NCI-H69 (cell line): ENCODE data around the gene THOC2.
A peak's percentile ranks its signal among the peaks of the same experiment; 100 is the strongest.
"Not testable (repeated sequence)": the region's sequence is repeated elsewhere in the genome, so short reads cannot be mapped to it uniquely, and the experiment has no call there.

Source experiments
- DNase-seq: peaks from one replicate; lab custom pipeline; 2025; lab: John Stamatoyannopoulos, UW

The THOC2 gene

GRCh38 chrX:123738378-123738940 is 5.6 kb upstream of the THOC2 start:
- no peak for DNase-seq

DNA sequence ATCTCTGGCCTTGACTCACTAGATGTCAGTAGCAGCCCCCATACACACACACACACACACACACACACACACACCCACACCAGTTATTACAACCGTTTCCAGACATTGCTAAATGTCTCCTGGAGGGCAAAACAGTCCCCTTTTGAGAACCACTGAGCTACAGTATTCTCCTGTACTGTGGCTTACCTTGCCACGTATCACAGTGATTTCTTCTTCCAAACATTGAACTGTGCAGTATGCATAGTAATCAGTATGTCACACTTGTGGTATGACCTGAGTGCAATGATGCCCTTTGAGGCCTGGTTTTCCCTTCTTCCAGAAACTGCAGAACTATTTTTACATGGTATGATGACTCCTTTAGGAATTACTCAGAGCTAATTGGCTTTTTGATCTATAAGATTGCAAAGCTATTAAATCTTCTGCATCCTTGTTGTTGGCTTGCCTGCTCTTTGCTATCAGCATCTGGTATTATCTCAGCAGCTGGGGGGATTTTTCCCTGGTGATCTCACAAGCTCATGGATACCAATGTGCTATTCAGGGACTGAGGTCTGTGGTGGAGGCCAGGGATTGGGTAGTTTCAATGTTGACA is 3.6 kb upstream of the THOC2 start:
- DNase-seq, result no peak

- not testable (repeated sequence) for DNase-seq
Observed at GRCh38 chrX:123735137-123735536, 2.3 kb upstream of the THOC2 start.

DNA sequence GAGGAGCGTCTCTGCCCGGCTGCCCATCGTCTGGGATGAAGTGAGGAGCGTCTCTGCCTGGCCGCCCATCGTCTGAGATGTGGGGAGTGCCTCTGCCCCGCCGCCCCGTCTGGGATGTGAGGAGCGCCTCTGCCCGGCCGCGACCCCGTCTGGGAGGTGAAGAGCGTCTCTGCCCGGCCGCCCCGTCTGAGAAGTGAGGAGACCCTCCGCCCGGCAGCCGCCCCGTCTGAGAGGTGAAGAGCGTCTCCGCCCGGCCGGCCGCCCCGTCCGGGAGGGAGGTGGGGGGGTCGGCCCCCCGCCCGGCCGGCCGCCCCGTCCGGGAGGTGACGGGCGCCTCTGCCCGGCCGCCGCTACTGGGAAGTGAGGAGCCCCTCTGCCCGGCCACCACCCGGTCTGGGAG is 1.2 kb upstream of the THOC2 start:
- DNase-seq, result not testable (repeated sequence)

- DNase-seq, result peak; percentile 69
Observed at GRCh38 chrX:123731987-123732669, 724 bp downstream of the THOC2 start.

- DNase-seq, result peak; percentile 34
Observed at GRCh38 chrX:123731258-123731986, 1.4 kb downstream of the THOC2 start.

GRCh38 chrX:123728554-123728953 is 4.3 kb downstream of the THOC2 start:
- DNase-seq, result no peak

DNA sequence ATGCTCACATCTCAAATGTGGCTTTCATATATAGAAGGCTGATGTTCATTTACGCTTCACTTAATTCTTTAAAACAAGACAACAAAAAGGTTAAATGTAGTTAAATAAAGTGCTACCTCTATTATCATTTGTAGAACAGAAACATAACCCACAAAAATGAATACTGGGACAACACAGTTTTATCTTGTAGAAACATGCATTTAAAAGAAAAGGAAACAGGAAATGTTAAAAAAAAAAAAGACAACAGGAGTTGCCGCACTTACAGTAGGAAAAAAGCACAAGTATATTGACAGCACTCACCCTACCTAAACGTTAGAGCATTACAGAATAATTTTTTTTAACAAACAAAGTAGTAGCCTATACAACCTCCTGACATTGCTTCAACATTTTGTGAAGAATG is 4.8 kb downstream of the THOC2 start:
- no peak for DNase-seq

DNA sequence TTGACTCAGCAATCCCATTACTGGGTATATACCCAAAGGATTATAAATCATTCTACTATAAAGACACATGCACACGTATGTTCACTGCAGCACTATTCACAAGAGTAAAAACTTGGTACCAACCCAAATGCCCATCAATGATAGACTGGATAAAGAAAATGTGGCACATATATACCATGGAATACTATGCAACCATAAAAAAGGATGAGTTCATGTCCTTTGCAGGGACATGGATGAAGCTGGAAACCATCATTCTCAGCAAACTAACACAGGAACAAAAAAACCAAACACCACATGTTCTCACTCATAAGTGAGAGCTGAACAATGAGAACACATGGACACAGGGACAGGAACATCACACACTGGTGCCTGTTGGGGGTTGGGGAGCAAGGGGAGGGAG is 10.7 kb downstream of the THOC2 start:
- DNase-seq, result not testable (repeated sequence)

- peak; percentile 4 for DNase-seq
Observed at GRCh38 chrX:123720486-123720885, 12.4 kb downstream of the THOC2 start.

- DNase-seq, result no peak
Observed at GRCh38 chrX:123713841-123714240, 19.0 kb downstream of the THOC2 start.

DNA sequence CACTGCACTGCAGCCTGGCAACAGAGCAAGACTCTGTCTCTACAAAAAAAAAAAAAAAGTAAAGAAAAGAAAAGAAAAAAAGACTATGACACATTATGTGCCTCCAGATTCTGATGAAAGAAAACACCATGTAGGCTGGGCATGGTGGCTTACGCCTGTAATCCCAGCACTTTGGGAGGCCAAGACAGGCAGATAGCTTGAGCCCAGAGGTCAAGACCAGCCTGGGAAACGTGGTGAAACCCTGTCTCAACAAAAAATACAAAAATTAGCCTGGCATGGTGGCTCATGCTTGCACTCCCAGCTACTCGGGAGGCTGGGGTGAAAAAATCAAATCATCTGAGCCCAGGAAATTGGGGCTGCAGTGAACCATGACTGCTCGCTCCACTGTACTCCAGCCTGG is 19.4 kb downstream of the THOC2 start:
- DNase-seq, result peak; percentile 34

GRCh38 chrX:123711201-123711600 is 21.7 kb downstream of the THOC2 start:
- not testable (repeated sequence) for DNase-seq

DNA sequence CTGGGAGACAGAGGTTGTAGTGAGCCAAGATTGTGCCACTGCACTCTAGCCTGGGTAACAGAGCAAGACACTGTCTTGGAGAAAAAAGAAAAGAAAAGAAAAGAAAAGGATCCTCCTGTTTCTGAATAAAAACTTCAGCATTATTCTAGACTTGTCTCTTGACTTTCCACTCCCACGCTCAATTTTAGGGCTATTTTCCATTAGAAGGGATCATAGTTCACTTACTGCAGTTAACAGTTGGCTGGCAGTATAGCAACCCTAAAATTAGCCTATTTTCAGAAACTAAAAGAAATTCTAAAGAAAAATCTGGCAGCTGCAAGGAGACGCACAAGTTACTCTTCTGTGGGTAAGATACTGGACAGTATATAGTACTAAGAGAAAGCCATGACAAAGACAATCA is 28.1 kb downstream of the THOC2 start:
- DNase-seq, result no peak

- peak; percentile 15 for DNase-seq
Observed at GRCh38 chrX:123698979-123699520, 33.8 kb downstream of the THOC2 start.

GRCh38 chrX:123696334-123696733 is 36.5 kb downstream of the THOC2 start:
- no peak for DNase-seq

DNA sequence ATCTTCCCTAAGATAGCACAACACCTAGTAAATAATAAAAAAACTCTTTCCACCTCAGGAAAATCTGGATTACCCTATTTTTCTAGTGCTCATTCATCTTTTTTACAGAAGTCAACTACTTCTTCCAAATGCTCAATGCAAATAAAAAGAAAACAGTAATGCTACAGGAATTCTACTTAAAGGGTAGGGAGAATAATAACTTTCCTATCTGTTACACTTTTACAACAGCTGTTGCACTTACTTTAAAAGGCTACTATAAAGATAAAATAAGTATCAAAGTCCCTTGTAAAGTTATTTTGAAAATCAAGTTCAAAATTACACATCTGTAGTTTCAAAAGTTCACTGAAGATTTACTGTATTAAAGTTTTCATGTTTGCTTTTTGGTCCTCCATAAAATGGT is 37.6 kb downstream of the THOC2 start:
- DNase-seq, result no peak

DNA sequence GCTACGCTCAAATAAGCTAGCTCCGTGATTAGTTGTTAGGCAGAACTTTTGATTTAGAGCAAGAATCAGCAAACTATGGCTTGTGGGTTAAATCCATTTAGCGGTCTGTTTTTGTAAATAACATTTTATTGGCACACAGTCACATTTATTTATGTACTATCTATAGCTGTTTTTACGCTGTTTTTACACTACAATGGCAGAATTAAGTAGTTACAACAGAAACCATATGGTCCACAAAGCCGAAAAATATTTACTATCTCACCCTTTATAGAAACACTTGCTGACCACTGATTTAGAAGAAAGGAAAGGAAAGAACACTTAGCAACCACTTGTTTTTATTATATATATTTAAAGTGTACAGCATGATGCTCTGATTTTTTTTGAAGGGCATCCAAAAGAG is 41.1 kb downstream of the THOC2 start:
- no peak for DNase-seq

DNA sequence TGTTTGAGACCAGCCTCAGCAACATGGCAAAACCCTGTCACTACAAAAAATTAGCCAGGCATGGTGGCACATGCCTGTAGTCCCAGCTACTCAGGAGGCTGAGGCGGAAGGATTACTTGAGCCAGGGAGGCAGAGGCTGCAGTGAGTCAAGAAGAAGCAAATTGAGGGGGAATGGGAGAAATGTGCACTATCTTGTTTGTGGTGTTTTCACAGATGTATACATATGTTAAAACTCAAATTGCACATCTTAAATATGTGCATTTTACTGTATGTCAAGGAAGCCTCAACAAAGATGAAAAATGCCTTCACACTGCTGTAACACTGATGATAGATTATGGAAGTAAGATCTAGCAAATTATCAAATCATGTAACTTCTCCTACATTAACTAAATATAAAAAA is 44.3 kb downstream of the THOC2 start:
- no peak for DNase-seq

GRCh38 chrX:123685232-123685631 is 47.6 kb downstream of the THOC2 start:
- no peak for DNase-seq

DNA sequence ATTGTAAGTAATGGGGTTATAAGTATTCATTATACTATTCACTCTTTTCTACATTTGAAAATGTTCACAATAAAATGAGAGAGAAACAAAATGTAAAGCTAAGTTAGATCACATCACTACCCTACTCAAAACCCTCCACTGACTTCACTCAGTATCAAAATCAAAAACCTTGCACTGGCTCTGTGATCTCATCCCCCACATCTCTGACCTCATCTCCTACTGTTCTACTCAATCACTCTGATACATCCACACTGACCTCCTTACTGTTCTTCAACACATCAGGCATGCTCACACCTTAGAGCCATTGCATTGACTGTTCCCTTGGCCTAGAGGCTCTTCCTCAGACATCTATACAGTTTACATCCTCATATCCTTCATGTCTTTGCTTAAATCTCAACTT is 50.7 kb downstream of the THOC2 start:
- no peak for DNase-seq

GRCh38 chrX:123679733-123680460 is 53.0 kb downstream of the THOC2 start:
- DNase-seq, result not testable (repeated sequence)
